Activated T-cell treated with anti-CD3 and anti-CD28 coated beads, Interleukin-2, amount 50 U/mL, for 72 hours (primary cell): ENCODE data around the gene IFT74. TPM values are rescaled to one million over a fixed set of nuclear protein-coding genes. Genes with fewer than 3 reads are reported as not detected.

Source experiments
- ATAC-seq, 2 donors: fragments of 150-1000 bp; cut with Tn5 transposase; replicated peaks in 1 of 2; 2 replicates each; pipeline ENCODE4 v1.10.0; 2021; ENCODE audit warnings: moderate library complexity in 2 of 2, mild to moderate bottlenecking in 1 of 2
- DNase-seq, 2 donors: peaks; one replicate each; pipeline ENCODE4 v3.0.0; 2021 to 2022; ENCODE audit warnings: mixed read lengths in 1 of 2
- H3K27ac Mint-ChIP-seq: one replicate; pipeline ENCODE4 v1.8.0; 2022; ENCODE audit warnings: mild to moderate bottlenecking, moderate library complexity, mixed read lengths
- H3K27me3 Mint-ChIP-seq: one replicate; pipeline ENCODE4 v1.8.0; 2022; ENCODE audit warnings: low read depth, mixed read lengths
- H3K36me3 Mint-ChIP-seq, 2 donors: one replicate each; pipeline ENCODE4 v1.8.0; 2022; ENCODE audit warnings: mixed read lengths in 2 of 2, mild to moderate bottlenecking in 1 of 2; ENCODE audit not compliant: insufficient read depth in 2 of 2
- H3K4me1 Mint-ChIP-seq: one replicate; pipeline ENCODE4 v1.8.0; 2022; ENCODE audit warnings: low read depth, mixed read lengths
- H3K4me3 Mint-ChIP-seq, 2 donors: one replicate each; pipeline ENCODE4 v1.8.0; 2022; ENCODE audit warnings: mild to moderate bottlenecking in 2 of 2, mixed read lengths in 2 of 2, moderate library complexity in 2 of 2
- H3K9me3 Mint-ChIP-seq, 2 donors: one replicate each; pipeline ENCODE4 v1.8.0; 2022; ENCODE audit warnings: mixed read lengths in 2 of 2
- total RNA-seq, 2 donors: library from RNA; stranded (reverse); gene quantifications; one replicate each; pipeline ENCODE4 v1.2.3, GENCODE V29; 2022

IFT74 gene
- 10 to 100 TPM; 10.0 to 11.6 TPM for total RNA-seq

DNA sequence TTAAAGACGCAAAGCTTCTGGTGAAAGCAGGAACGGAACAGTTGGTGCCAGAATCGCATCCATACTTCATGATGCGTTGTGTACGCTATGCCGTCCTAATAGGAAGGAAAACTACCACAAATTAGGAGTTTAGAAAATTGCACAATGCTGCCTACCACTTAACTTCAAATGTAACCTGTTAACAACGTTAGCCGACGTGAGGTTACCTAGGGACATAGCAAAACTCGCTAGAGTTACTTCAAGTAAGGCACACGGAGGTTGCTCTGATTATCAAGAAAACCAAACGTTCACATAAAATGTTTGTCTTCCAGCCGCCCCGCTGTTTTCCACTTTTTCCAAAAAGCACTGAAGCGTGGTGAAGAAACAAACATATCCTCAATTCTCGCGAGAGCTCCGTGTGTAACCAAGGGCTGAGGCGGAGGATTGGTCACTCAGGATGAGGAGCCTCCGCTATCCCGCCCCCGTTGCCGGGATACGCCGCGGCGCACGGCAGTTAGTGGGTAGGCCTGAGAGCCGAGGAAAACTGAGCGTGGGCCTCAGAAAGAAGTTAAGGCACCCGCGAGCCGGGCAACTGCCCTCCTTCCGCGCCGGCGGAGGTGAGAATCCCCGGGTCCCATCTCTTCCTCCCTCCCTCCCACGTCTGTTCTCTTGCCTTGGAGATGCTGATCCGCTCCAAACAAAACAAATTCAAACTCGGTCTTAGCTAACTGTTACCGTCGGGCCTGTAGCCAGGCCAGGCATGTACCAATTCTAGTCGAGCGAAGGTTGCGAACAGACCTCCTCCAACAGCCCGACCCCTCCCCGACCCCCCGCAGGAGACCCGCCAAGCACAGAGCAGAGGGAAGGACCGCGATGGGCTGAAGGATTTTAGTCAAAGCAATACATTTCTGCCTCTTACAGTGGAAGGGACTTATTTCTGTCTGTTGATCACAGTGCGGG is at the start of gene IFT74:
TSS of gene IFT74 (plus strand) at position 492 of the 939 bp plus-strand sequence. CDS start 5,556 bp downstream, outside the sequence.
- H3K9me3 Mint-ChIP-seq, result no peaks in the 10 kb centered on the region
- H3K4me3 Mint-ChIP-seq, result peak within 1 kb of the TSS; percentile 89 to 90
- no peaks in the 10 kb centered on the region for H3K27me3 Mint-ChIP-seq
- ATAC-seq, result peak; percentile 100
- peak; percentile 95 to 98 for DNase-seq
- H3K4me1 Mint-ChIP-seq, result peaks cover 30% of the 10 kb centered on the region
- H3K27ac Mint-ChIP-seq, result peak within 1 kb of the TSS; percentile 94
- peaks cover 0 to 2% of the 10 kb centered on the region in 2 donors for H3K36me3 Mint-ChIP-seq

DNA sequence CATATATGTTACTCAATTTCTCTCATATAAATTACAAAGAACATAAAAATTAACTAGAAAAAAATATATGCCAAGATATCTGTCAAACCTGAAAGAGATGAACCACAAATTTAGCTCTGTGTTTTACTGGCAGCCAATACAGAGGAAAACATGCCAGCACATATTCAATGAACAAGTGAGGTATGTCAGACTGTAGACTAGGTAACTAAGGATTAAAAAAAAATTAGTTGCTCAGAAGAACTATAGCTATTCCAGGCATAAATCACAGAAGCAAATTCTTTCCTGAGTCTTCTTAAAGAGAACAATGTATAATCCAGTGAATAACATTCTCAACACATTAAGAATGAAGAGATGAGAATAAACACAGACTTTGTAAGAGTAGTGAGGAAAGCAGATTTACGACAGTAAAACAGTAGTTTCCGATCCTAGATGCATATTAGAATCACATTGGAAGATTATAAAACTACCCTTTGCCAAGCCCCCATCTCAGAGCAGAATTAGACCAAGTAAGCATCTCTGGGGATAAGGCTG is 43.0 kb upstream of the IFT74 start:
- H3K27me3 Mint-ChIP-seq, result no peaks in the 10 kb centered on the region

DNA sequence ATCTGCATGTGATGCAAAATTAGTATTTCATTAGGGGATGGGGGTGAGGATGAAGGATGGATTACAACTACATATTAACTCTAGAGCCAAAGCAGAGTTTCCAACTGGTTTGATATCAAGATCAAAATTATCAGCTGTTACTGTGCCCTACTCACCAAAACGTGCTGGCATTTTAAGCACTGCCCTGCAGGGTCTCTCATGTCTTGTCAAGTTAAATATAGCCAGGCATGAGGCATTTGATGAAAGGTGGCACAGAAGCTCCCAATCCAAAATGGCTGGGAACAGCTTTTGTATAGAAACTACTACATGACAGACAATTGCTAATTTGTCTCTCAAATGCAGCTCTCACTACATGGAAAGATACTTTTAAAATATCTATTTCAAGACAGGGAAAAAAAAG is 36.5 kb upstream of the IFT74 start:
- no peak overlapping the region for H3K27ac Mint-ChIP-seq
- no peaks in the 10 kb centered on the region for H3K4me1 Mint-ChIP-seq
- no peaks in the 10 kb centered on the region for H3K9me3 Mint-ChIP-seq
- no peak overlapping the region for H3K4me3 Mint-ChIP-seq
- no peaks in the 10 kb centered on the region for H3K27me3 Mint-ChIP-seq
- DNase-seq (no peak), ATAC-seq (no peak)
- H3K36me3 Mint-ChIP-seq, result peaks cover 17 to 33% of the 10 kb centered on the region in 2 donors

More for the DNA sequence above, 43.0 kb upstream of the IFT74 start:
- peaks cover 2 to 23% of the 10 kb centered on the region in 2 donors for H3K36me3 Mint-ChIP-seq
- ATAC-seq, result no peak
- DNase-seq, result no peak
- H3K27ac Mint-ChIP-seq, result no peak overlapping the region
- H3K4me1 Mint-ChIP-seq, result no peaks in the 10 kb centered on the region
- H3K9me3 Mint-ChIP-seq, result no peaks in the 10 kb centered on the region
- H3K4me3 Mint-ChIP-seq, result no peak overlapping the region

DNA sequence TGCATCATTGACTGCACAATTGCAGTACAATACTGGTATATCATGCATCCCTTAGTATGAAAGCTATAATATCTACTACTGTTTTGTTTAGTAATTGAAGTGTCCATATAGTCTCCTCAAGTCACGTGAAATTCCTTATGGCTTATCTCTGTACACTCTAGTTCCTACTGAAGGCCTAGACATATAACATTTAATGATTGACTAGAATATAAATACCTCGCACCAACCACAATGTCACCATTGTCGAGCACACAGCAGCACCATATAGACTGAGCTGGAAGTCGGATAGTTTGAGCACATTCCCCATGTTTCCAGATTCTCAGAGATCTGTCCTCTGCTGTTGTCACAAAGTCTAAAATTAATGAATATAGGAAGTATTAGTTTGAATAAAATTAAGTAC is 30.6 kb upstream of the IFT74 start:
- no peak for DNase-seq
- H3K4me3 Mint-ChIP-seq, result no peak overlapping the region
- H3K9me3 Mint-ChIP-seq, result no peaks in the 10 kb centered on the region
- H3K4me1 Mint-ChIP-seq, result no peaks in the 10 kb centered on the region
- no peaks in the 10 kb centered on the region for H3K27me3 Mint-ChIP-seq
- peaks cover 20 to 31% of the 10 kb centered on the region in 2 donors for H3K36me3 Mint-ChIP-seq
- no peak for ATAC-seq
- no peak overlapping the region for H3K27ac Mint-ChIP-seq

DNA sequence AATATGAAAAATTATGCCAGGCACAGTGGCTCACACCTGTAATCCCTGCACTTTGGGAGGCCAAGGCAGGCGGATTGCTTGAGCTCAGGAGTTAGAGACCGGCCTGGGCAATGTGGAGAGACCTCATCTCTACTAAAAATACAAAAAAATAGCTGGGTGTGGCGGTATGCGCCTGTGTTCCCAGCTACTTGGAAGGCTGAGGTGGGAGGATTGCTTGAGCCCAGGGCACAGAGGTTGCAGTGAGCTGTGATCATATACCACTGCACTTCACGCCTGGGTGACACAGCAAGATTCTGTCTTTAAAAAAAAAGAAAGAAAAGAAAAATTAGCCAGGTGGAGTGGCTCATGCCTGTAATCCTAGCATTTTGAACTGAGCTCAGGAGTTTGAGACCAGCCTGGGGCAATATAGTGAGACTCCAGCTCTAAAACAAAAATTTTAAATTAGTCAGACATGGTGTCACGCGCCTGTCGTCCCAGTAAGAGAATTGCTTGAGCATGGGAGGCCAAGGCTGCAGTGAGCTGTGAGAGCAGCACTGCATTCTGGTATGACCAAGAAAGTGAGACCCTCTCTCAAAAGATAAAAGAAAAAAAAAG is 27.2 kb upstream of the IFT74 start:
- peaks cover 12 to 27% of the 10 kb centered on the region in 2 donors for H3K36me3 Mint-ChIP-seq
- no peak overlapping the region for H3K4me3 Mint-ChIP-seq
- ATAC-seq (no peak), DNase-seq (no peak)
- no peak overlapping the region for H3K27ac Mint-ChIP-seq
- no peaks in the 10 kb centered on the region for H3K4me1 Mint-ChIP-seq
- no peaks in the 10 kb centered on the region for H3K27me3 Mint-ChIP-seq
- no peaks in the 10 kb centered on the region for H3K9me3 Mint-ChIP-seq

DNA sequence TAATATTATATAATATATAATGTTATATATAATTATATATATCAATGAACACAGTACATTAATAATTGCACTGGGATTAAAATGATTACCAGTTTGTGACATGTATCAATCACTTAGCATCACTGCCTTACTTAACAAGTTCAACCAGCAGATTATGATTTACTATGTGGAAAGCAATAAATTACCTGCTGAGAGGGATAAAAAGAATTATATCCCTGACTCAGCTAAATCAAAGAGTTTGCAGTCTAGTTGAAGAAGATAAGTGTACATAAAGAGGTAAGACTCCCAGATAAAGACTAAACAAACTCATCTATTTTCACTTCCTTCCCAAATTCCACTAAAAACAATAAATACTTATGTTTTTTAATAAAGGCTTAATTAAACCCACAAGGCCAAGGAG is 20.4 kb upstream of the IFT74 start:
- Mint-ChIP-seq H3K27me3 (no peaks in the 10 kb centered on the region), H3K36me3 (peaks cover 10 to 23% of the 10 kb centered on the region in 2 donors), H3K4me3 (no peak overlapping the region), H3K27ac (peak overlapping the region; percentile 46), H3K9me3 (peaks cover 0 to 9% of the 10 kb centered on the region in 2 donors), H3K4me1 (peaks cover 41% of the 10 kb centered on the region)
- DNase-seq, result no peak
- no peak for ATAC-seq

DNA sequence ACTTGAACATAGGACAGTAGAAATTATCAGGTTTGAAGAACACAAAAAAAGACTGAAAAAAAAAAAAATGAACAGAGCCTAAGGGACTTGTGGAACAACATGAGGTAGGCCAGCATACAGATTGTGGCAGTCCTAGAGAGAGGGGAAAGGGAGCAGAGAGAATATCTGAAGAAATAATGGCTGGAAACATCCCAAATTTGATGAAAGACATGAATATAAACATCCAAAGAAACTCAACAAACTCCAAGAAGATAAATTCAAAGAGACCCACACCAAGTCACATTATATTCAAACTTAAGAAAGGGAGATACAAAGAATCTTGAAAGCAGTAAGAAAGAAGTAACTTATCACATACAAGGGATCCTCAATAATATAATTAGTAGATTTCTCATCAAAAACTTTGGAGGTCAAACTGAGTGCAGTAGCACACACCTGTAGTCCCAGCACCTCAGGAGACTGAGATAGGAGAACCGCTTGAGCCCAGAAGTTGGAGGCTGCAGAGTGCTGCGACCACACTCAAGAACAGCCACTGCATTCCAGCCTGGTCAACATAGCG is 18.3 kb upstream of the IFT74 start:
- peaks cover 59% of the 10 kb centered on the region for H3K4me1 Mint-ChIP-seq

DNA sequence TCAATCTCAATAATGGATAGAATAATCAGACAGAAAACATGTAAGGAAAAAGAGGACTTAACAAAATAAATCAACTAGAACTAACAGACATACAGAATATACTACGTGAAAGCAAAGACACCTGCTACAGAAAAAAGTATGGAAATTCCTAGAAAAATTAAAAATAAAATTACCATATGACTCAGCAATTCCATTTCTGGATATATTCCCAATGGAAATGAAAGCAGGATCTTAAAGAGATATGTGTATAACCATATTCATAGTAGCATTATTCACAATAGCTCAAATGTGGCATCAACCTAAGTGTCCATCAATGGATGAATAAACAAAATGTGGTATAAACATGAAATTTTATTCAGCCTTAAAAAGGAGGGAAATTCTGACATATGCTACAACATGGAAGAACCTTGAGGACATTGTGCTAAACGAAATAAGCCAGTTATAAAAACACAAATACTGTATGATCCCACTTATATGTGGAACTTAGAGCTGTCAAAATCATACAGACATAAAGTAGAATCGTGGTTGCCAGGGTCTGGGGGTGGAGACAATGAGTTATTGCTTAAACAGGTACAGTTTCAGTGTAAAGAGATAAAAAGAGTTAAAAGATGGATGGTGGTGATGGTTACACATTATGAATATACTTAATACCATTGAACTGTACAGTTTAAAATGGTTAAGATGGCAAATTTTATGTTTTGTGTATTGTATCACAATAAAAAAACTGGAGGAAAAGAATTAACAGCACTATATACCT is 16.1 kb upstream of the IFT74 start:
- Mint-ChIP-seq H3K9me3 (peaks cover 0 to 9% of the 10 kb centered on the region in 2 donors), H3K27ac (peak overlapping the region; percentile 30), H3K4me3 (peak overlapping the region; percentile 4 to 75), H3K36me3 (peaks cover 13 to 31% of the 10 kb centered on the region in 2 donors), H3K4me1 (peaks cover 81% of the 10 kb centered on the region), H3K27me3 (no peaks in the 10 kb centered on the region)
- DNase-seq (peak in 1 of 2 donors; percentile 14), ATAC-seq (peak; percentile 66 to 71)

More for the DNA sequence above, 18.3 kb upstream of the IFT74 start:
- ATAC-seq (no peak), DNase-seq (no peak)
- peak overlapping the region in 1 of 2 donors; percentile 51 for H3K4me3 Mint-ChIP-seq
- H3K27me3 Mint-ChIP-seq, result no peaks in the 10 kb centered on the region
- peaks cover 0 to 9% of the 10 kb centered on the region in 2 donors for H3K9me3 Mint-ChIP-seq
- peaks cover 12 to 24% of the 10 kb centered on the region in 2 donors for H3K36me3 Mint-ChIP-seq
- H3K27ac Mint-ChIP-seq, result peak overlapping the region; percentile 94

DNA sequence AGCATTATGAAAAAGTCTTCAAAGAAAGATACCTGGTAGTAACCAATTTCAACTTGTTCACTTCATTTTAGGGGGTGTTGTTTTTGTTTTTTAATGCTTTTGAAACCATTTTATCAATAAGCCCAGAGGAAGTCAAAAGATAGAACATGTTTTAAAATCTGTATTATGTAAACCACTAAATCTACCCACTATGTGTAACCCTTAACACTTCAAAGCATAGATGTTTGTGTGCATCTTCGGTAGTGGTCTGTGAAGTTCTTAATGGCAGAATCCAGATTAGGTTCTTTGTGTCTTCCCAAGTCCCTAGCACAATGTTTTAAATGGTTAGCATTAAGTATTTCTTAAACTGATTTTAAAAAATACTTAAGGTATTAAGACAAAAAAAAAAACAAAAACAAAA is 15.4 kb upstream of the IFT74 start:
- Mint-ChIP-seq H3K4me1 (peaks cover 88% of the 10 kb centered on the region), H3K4me3 (peak overlapping the region; percentile 4 to 75), H3K36me3 (peaks cover 13 to 31% of the 10 kb centered on the region in 2 donors), H3K27ac (peak overlapping the region; percentile 30), H3K27me3 (no peaks in the 10 kb centered on the region), H3K9me3 (peaks cover 0 to 9% of the 10 kb centered on the region in 2 donors)
- DNase-seq, result no peak
- ATAC-seq, result peak; percentile 62 to 68

DNA sequence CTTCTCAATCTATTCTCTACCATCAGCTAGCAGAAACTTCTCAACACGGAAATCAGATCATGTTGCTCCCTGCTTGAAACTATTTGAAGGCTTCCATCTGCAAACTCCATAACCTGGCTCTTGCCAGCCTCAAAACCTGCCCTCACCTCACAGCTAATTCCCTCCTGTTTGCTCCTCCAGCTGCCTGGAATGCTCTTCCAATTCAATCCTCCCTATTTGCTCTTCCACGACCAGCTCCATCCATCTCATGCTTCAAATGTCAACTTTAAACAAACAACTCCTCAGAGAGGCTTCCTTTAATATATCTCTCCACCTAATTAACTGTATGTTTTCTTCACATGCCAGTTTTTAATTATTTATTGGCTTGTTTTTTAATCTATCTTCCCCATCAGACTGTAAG is 10.6 kb upstream of the IFT74 start:
- H3K9me3 Mint-ChIP-seq, result no peaks in the 10 kb centered on the region
- no peak for ATAC-seq
- peak overlapping the region; percentile 99 for H3K27ac Mint-ChIP-seq
- H3K4me3 Mint-ChIP-seq, result peak overlapping the region; percentile 83 to 86
- peaks cover 75% of the 10 kb centered on the region for H3K4me1 Mint-ChIP-seq
- peaks cover 5 to 16% of the 10 kb centered on the region in 2 donors for H3K36me3 Mint-ChIP-seq
- H3K27me3 Mint-ChIP-seq, result no peaks in the 10 kb centered on the region
- DNase-seq, result no peak

DNA sequence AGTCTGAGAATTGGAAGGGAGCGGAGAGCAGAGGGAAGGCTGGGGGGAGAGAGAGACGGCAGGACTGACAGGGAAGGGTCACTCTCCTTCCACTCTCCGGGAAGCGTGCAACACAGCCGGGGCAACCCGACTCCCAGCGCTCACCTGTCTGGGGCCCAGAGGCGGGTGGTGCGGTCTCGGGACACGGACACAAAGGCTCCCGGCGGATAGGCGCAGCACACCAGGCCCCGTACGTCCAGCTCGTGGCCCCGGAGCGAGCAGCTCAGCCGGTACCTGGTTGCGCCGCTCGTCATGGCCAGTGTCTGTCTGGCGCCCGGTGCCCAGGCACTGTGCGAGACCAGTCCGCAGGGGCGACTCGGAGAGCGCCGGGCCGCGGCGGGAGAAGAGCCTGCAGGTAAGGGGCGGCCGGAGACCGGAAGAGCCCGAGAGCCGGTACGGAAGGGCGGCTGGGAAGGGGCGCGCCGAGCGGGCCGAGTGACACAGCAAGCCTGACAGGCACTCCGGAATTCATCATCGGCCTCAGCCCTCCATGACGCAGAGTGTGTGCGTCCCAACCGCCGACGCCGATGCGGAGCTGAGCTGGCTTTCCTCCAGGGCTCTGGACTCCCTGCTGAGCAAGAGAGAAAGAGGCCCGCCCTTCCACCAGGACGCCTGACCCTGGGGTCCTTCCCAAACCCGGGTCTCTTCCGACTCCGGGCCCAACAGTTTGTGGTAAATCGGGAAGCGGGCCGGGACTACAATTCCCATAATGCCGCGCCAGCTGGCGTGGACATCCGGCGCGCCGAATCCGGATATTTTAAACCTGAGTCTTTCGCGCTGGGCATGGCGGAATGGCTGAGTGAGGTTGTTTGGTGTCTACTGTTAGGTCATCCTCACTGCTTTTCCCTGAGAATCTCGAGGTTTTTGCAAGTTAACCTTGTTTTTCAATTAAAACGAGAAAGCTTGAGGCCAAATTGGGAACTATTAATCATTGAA is 9.2 kb upstream of the IFT74 start, which contains the start of gene PLAA:
TSS of gene PLAA (minus strand) at position 490 of the 975 bp plus-strand sequence. CDS start at position 293, 197 bp downstream.
- H3K27ac Mint-ChIP-seq, result peak within 1 kb of the TSS; percentile 99
- peaks cover 60% of the 10 kb centered on the region for H3K4me1 Mint-ChIP-seq
- no peaks in the 10 kb centered on the region for H3K27me3 Mint-ChIP-seq
- H3K4me3 Mint-ChIP-seq, result peak within 1 kb of the TSS; percentile 83 to 86
- ATAC-seq, result peak; percentile 99
- peaks cover 4 to 12% of the 10 kb centered on the region in 2 donors for H3K36me3 Mint-ChIP-seq
- DNase-seq, result peak; percentile 88 to 89
- H3K9me3 Mint-ChIP-seq, result no peaks in the 10 kb centered on the region
